HG03039 (cell line): ENCODE data around the gene SMYD3.

Experiments used
- ATAC-seq: cut with Tn5 transposase; IDR thresholded peaks from one replicate; pipeline ENCODE4 v1.9.1; 2021; ENCODE audit warnings: mild to moderate bottlenecking, moderate library complexity; ENCODE audit not compliant: unreplicated experiment

The SMYD3 gene

DNA sequence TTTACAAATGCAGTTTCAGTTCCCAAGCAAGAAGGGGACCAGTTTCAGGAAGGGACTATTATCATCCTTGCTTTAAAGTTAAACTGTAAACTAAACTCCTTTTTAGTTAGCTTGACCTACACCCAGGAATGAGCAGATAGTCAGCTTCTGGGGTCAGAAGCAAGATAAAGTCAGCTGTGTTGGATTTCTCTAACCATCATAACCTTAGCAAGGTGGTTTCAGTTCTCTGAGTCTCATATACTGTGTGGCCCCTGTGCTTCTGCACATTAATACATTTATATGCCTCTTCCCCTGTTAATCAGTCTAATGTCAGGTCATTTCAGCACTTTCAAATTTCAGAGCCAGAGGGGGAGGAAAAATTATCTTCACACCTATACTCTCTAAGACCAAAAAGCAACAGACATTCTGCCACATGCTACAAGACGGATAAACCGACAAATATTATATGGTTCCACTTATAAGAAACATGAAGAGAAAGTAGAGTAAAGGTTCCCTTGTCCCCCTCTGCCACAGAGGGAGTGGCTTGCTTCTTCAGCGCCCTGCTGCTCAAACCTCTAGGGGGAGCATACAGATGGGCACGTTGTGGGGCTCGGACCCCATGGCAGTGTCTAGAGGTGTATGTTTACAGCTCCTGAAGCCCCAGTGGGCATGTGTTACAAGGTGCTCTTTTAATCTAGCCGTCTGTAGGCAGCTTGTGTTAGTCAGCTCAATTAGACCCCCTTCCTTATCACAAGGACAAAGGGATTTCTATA lies 89.1 kb downstream of the SMYD3 start:
- ATAC-seq = no peak

DNA sequence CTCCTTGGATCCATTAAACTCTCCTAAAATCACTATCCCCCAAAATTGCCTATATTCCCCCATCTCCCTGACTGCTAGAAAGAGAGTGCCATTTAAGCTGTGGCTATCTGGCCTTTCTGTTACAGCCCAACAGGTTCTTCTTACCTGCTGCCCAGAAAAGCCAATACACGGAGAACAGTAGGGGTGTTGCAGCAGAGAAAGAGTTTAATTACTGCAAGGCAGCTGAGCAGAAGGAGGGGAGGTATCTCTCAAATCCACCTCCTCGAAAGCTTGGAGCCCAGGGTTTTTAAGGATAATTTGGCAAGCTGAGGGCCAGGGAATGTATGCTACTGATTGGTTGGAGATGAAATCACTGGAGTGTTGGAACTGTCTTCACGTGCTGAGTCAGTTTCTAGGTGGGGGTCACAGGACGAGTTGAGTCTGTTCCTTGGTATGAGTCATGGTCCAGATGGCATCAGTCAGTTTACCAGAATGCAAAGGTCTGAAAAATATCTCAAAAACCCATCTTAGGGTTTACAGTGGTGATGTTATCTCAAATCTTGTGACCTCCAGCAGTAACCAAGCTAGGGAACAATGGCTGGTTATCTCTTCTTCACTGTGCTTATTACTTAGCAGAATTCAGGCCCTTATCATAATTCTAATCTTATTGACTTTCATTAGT lies 89.8 kb downstream of the SMYD3 start:
- ATAC-seq = no peak

DNA sequence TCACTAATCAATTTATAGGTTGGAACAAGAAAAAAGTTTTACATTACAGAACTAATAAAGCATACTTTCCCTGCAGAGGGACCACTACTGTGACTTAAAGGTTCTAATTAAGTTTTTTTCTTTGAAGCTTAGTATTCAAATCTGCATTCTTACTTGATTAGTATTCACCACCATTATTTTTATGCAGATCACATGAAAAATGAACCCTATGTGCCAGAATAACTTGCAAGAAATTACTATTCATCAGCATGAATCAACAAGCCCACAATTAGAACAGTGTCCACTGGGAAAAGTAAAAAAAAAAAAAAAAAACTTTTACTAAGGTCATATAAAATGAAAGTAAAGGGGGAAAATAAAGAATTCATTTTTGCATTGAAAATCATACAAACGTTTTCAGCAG lies 90.8 kb downstream of the SMYD3 start:
- no peak for ATAC-seq

DNA sequence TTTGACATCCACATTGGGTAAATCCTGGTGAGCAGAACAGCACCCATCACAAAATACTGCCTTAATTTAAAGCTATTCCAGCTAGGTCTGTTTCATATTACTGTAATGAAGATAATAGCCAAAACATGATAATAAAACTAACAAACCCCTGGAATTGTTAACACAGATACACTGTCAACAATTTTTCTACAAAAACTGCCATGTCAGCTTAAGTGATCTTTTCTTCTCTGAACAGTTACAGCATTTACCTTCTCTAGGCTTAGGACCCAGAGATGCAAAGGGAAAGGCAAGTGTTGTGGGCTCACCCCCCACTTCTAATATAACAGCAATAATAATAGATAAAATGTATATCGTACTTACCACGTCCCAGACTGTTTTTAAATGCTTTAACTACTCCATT lies 92.1 kb downstream of the SMYD3 start:
- no peak for ATAC-seq

DNA sequence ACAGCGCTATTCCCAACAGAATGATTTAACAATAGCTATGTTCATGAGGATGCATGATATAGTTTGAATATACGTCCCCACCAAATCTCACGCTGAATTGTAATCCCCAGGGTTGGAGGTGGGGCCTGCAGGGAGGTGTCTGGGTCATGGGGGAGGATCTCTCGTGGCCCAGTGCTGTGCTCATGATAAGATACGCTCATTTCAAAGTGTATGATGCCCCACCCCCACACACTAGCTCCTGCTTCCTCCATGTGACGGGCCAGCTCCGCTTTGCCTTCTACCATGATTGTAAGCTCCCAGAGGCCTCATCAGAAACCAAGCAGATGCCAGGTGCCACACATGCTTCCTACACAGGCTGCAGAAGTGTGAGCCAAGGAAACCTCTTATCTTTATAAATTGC lies 93.6 kb downstream of the SMYD3 start:
- no peak for ATAC-seq

DNA sequence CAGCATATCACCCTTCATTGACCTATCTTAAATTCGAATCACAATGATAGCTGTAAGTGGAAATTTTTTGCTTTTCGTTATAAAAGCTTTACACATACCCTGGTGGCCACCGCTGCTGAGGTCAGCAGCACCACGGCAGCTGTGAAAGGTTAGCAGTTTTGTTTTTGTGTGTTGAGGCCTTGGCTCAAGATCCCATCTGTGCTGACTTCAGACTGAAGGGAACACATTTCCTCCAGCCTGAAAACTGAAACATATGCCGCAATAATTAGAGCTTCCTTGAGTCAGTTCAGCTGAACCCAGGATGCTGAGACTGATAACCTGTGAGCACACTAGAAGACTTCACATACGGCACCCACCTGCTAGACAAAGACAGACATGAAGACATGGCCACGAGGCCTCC lies 103.0 kb downstream of the SMYD3 start:
- ATAC-seq = no peak

DNA sequence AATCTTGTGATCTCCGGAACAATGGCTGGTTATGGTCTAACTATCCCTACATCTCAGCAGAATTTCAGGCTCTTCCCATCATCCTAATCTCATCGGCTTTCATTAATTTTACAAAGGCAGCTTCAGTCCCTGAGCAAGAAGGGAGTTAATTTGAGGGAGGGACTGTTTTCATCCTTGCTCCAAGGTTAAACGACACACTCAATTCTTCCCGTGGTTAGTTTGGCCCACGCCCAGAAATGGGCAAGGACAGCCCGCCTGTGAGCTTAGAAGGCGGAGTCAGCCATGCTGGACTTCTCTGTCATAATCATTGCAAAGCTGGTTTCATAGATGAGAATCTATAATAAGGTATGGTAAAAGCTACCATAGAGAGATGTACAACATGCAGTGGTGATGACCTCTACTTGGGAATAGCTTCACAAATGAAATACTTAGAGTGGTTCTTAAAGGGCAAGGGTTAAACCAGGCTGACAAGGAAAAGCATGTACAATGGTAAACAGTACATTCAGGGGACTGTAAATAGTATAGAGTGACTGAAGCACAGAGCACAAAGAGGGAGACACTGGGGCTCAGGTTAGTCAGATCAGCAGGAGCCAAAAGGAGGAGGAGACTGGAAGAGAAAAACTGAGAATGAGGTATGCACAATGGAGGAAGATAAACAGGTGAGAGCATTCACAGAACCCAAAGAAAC lies 108.8 kb downstream of the SMYD3 start:
- ATAC-seq = no peak

DNA sequence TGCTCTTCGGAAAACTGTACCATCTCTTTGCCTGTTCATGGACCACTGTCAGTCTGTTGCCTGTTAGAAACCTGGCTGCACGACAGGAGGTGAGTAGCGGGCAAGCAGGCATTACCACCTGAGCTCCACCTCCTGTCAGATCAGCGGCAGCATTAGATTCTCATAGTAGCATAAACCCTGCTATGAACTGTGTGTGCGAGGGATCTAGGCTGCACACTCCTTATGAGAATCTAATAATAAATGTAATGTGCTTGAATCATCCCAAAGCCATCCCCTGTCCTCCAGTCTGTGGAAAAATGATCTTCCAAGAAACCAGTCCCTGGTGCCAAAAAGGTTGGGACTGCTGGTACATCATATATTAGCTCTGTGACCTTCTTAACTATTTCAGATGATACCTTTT lies 110.0 kb downstream of the SMYD3 start:
- ATAC-seq = no peak

DNA sequence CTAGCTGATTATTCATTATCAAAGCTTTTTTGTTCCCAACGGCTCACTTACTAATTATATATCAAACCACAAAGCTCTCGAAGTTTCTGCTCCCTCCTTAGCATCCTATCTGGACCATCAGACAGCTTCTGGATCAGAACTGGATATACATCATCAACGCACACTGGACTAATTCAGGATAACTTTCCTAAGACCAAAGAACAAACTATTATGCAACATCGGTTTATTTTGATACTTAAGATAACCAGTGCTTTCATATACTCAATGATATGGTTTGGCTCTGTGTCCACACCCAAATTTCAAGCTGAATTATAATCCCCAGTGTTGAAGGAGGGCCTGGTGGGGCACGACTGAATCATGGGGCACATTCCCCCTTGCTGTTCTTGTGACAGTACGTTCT lies 110.8 kb downstream of the SMYD3 start:
- ATAC-seq = no peak

DNA sequence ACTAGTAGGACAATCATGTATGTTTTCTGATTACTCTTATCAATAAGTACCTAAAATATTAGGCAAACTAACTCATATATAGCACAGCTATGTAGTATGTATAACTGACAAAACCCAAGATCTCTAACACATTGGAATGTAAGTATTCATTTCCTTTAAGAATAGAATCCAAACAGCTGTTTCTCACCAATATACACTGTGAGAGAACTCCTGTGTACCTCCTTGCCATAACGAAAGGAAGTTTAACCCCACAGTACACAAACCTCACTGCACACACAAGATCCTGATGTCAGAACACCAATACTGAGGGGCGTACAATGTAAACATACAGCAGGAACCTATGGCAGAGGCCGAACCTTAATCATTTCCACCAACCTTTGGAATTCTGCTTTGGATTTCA lies 113.0 kb downstream of the SMYD3 start:
- ATAC-seq = no peak

DNA sequence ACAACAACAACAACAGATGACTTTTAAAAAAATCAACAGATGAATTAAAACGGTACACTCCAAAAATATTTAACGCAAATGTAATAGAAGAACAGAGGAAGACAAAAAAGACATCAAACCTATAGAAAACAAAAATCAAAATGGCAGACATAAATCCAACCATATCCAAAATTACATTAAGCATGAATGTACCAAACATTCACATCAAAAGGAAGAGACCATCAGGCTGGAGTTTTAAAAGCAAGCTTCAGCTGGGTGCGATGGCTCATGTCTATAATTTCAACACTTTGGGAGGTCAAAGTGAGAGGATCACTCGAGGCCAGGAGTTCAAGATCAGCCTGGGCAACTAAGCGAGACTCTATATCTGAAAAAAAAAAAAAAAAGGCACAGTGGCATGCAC lies 116.2 kb downstream of the SMYD3 start:
- no peak for ATAC-seq

DNA sequence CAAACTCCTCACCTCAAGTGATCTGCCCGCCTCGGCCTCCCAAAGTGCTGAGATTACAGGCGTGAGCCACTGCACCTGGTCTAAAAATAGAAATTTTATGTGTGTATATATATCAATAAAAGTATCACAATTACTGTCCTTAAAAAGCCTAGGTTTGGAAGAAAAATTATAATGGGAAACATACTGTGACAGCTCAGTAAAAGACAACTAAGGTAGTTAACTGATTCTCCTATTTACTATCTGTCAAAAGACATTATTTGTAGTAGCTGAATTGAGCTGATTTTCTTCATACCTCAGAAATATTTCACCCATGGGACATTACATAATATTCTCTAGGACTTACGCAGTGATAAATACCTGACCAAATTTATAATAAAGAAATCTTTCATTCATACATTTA lies 122.5 kb downstream of the SMYD3 start:
- no peak for ATAC-seq

DNA sequence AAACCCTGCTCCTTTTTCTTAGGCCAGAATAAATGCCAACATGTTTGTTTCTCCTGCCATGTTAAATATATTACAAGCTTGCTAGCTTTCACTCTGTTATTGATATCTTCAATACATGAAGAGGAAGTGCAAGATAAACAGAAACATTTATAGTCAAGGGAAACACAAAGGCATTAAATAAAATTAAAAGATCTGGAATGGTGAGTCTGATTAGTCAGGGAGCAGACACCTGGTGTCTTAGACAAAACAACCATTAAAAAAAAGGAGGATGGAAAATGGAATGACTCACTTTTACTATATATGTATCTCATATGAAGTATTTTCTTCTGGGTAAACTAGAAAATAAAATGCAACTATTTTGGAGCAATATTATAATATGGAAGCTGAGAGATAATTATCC lies 123.3 kb downstream of the SMYD3 start:
- ATAC-seq = no peak

DNA sequence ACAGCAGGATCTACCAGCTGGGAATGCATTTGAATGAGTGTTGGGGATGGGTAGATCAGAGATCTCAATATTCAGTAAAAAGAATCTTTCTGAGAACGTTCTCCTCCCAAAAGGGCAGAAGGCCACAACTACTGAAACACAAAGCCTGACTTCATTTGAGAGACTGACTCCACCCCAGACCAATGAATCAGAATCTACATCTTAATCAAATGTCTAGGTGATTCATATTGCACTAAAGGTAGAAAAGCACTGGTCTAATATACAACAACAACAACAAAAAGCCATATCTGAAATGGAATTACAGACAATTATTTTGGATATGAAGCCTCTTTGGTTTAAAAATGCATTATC lies 123.9 kb downstream of the SMYD3 start:
- no peak for ATAC-seq

DNA sequence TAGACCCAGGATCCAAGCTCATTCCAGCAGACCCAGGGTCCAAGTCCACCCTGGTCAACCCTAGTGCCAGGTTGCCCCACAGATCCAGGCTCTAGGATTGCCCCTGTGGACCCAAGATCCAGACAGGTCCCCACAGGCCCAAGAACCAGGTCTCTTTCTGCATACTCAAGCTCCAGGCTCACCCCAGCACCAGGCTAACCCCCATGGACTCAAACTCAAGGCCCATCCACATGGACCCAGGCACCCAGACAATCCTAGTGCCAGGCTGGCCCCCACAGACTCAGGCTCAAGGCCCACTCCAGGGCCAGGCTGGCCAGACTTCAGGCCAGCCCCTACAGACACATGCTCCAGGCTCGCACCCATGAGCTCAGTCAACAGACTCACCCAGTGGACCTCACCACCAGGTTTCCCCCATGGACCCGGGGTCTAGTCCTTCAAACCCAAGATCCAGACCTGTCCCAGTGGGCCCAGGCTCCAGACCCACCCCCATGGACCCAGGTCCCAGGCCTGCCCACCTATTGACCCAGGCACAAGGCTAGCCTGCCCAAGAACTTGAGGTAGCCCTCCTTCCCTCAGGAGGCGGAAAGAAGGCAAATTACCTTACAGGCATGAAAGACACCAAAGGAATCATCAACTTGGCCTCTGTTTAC lies 124.4 kb downstream of the SMYD3 start:
- no peak for ATAC-seq

DNA sequence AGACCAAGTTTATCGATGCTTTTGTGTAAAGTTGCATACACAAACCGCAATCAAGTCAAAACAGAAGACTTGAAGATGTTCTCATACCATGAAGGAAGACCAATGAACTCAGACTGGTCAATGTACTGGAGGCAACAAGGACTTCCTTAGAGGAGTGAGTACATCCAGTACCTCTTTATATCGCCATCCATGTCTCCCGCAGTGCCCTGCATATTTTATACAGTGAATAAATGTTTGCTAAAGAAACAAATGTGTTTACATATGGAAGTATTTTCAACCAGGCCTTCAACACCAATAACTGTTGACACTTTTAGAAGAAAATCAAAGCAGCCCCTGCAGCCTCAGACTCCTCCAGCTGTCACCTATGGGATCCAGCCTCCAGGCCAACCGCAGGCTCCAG lies 125.6 kb downstream of the SMYD3 start:
- ATAC-seq = no peak

DNA sequence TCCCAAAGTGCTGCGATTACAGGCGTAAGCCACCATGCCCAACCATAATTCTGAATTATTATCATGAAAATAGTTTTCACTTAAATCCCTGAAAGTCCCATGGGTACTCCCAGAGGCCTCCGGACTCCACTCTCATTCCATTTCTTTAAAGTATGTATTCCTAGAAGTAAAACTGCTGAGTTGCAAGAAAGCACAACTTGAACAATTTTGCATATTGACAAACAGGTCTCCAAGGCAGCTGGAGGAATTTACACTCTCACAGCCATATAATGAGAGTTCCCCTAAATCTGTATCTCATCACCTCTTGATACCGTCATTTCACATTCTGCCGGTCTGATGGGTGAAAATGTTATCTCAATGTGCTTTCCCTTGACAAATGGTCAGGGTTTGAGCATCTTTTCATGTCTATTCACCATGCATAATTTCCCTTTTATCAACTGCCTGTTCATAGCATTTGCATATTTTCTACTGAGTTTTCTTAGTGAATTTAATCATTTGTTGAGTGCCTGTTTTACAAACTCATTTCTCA lies 129.4 kb downstream of the SMYD3 start:
- no peak for ATAC-seq

DNA sequence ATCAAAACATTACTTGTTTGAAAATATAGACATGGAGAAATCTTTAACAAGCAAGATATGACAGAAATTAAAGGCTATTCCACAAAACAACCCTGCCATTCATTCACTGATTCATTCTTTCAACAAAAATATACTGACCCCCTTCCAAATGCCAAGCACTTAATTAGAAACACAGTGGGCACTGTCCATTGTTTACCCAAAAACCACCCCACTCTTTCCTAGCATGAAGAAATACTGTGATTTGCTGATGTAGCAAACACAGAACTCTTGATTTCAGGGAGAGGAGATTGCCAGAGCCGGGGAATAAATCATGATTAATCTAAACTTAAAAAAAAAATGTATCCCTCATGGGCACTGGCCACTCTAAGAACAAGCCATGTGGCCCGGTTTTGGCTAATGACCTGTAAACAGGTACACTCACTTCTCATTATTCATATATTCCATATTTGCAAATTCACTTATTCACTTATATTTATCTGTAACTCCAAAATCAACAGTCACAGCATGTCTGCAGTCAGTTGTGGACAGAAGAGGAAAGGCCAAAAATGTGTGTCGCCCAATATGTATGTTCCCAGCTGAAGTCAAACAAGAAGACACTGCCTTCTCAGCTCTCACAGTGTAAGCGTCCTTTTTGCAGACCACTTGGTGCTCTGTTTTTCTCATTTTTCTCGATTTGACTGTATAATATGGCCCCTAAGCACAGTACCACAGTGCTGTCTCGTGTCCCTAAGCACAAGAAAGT lies 133.1 kb downstream of the SMYD3 start:
- ATAC-seq = no peak

DNA sequence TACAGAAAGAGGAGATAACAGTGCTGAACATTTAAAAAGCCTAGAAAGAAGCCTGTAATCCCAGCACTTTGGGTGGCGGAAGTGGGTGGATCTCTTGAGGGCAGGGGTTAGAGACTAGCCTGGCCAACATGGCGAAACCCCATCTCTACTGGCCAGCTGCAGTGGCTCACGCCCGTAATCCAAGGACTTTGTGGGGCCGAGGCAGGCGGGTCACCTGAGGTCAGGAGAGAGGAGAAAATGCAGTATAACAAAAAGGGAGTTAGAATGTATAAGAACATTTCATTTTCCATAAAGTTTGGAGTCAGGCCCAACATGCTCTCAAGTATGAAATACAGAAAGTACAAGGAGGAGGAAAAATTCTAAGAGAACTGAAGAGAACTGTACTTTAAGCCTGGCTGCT lies 134.5 kb downstream of the SMYD3 start:
- no peak for ATAC-seq

DNA sequence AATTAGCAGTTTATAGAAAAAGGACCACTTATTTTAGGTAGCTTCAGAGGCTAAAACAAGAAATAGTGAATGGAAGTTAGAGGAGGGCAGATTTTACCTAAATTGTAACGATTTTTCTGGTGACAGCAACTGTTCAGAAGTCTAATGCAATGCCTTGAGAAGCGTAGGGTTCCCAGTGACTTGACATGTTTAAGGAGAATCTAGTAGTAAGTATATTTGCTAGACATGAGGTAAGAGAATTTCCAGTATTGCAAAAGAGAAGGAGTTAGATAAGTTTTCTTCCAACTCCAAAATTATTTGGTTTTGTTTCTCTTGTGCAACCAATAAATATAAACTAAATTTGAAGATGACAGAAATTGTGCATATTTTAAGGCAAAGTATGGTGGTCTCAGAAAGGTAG lies 140.0 kb downstream of the SMYD3 start:
- no peak for ATAC-seq

DNA sequence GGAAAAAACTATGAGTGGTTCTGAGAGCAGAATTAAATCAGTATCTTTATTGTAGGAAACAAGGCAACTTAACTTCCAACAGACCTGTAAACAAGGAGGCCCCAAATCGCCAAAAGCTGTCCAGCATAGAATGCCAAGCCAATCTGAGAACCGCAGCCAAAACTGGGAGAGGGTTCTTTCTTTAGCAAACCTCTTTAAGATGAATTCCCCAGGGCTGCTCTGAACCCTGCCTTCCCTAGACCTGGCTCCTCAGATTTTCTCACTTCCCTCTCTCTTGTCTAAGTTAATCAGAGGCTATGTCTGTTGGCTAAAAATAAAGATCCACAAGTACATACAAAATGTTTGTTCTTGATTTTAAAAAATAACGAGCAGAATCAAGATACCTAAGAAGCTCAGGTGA lies 141.4 kb downstream of the SMYD3 start:
- ATAC-seq = no peak
